Right lobe of liver (tissue), 4 donors: ENCODE measurements around the gene ANKRD37.

ENCODE experiments used
- CTCF ChIP-seq, 4 donors: fragments of 200-600 bp in 3 of 4; fragments of 450-650 bp in 1 of 4; IDR thresholded peaks; one replicate each; pipeline versions ENCODE4 v1.5.1 to v1.8.0; 2016 to 2022; ENCODE audit warnings: antibody characterized with exemption in 4 of 4, mild to moderate bottlenecking in 2 of 4
- POLR2A ChIP-seq: fragments of 450-650 bp; IDR thresholded peaks from one replicate; pipeline ENCODE4 v1.6.1; 2017; ENCODE audit warnings: antibody characterized with exemption, mild to moderate bottlenecking
- donor health status: DM: no; HTN: no; CAD: no.
- donor health status: DM: no; HTN: no; CAD: no.
- donor health status: DM: no; HTN: yes; CAD: no.

DNA sequence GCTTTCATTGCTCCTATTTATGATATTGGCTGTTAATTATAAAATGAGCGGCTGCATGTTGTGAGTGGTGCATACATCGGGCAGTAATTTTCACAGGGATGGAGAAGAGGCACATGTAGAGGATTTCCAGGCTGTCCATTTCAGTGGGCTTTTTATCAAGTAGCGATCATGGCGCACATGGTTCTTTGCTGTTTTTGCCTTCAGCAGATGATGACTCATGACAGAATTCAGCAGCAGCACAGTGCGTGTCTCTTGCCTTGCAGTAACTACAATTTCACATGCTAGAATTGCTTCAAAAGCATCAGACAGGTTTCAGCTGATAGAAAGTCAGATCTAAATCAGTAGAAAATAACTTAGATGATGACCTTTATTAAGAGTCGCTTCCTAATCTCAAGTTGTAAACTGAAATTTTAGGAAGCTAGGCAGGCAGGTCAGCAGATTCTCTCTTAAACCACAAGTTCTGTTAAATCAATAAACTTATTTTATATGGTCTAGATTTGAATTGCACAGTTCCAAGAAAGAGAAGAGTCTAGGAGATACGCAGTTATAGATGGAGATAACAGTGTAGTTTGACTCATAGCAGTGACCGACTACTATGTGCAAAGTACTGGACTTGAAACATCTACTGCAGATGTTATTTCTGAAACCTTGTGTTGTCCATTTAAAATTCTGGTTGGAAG, 36.7 kb upstream of the ANKRD37 start:
- no peak for TF ChIP-seq CTCF (IDR thresholded peaks at IDR 0.05)
- TF ChIP-seq POLR2A: no peak
